DOHH2 (cell line): ENCODE data around the gene OSR1.

ENCODE experiments used
- H3F3A ChIP-seq: fragments of 200-600 bp; sonication (generic), shearing (Covaris generic); 2 replicates; pipeline ENCODE4 v1.6.0; 2016; ENCODE audit warnings: antibody characterized with exemption, mild to moderate bottlenecking; ENCODE audit not compliant: control insufficient read depth, insufficient read depth
- H3K27ac ChIP-seq: fragments of 200-600 bp; sonication (generic); 2 replicates; pipeline ENCODE4 v1.5.1; 2014; ENCODE audit warnings: low read depth, mild to moderate bottlenecking, low read length, moderate library complexity
- H3K27me3 ChIP-seq: fragments of 200-600 bp; sonication (generic); 2 replicates; pipeline ENCODE4 v1.6.1; 2014; ENCODE audit warnings: mild to moderate bottlenecking, low read length, mixed read lengths; ENCODE audit not compliant: control insufficient read depth
- H3K36me3 ChIP-seq: fragments of 200-600 bp; sonication (generic); 2 replicates; pipeline ENCODE4 v1.6.1; 2014; ENCODE audit warnings: mild to moderate bottlenecking, low read length, moderate library complexity, mixed read lengths; ENCODE audit not compliant: control insufficient read depth
- H3K4me1 ChIP-seq: fragments of 200-600 bp; sonication (generic); 2 replicates; pipeline ENCODE4 v1.6.1; 2014; ENCODE audit warnings: mild to moderate bottlenecking, low read length, mixed read lengths; ENCODE audit not compliant: control insufficient read depth
- H3K4me2 ChIP-seq: fragments of 200-600 bp; sonication (generic); 2 replicates; pipeline ENCODE4 v1.6.0; 2014; ENCODE audit warnings: mild to moderate bottlenecking, low read length, moderate library complexity
- H3K4me3 ChIP-seq: fragments of 200-600 bp; sonication (generic); 2 replicates; pipeline ENCODE4 v1.5.1; 2014; ENCODE audit warnings: mild to moderate bottlenecking, low read length, mixed read lengths
- H3K79me2 ChIP-seq: fragments of 200-600 bp; sonication (generic); 2 replicates; pipeline ENCODE4 v1.6.1; 2014; ENCODE audit warnings: mild to moderate bottlenecking, low read length, mixed read lengths; ENCODE audit not compliant: control insufficient read depth
- H3K9me2 ChIP-seq: fragments of 200-600 bp; sonication (generic); replicated peaks from 2 replicates; pipeline ENCODE4 v1.6.1; 2014; ENCODE audit warnings: mild to moderate bottlenecking, low read length, mixed read lengths; ENCODE audit not compliant: control insufficient read depth
- H3K9me3 ChIP-seq: fragments of 200-600 bp; sonication (generic); 2 replicates; pipeline ENCODE4 v1.6.1; 2014; ENCODE audit warnings: antibody characterized with exemption, low read length, mixed read lengths; ENCODE audit not compliant: control insufficient read depth, insufficient read depth
- H4K20me1 ChIP-seq: fragments of 200-600 bp; sonication (generic); 2 replicates; pipeline ENCODE4 v1.6.0; 2014; ENCODE audit warnings: low read depth, mild to moderate bottlenecking, antibody characterized with exemption, low read length, moderate library complexity; ENCODE audit not compliant: control insufficient read depth, insufficient read depth
- CTCF ChIP-seq: fragments of 200-600 bp; sonication (generic); IDR thresholded peaks from one replicate; pipeline ENCODE4 v1.5.1; 2014; ENCODE audit warnings: antibody characterized with exemption, mild to moderate bottlenecking, low read depth, low read length; ENCODE audit not compliant: poor library complexity, severe bottlenecking
- EZH2phosphoT487 ChIP-seq: fragments of 200-600 bp; sonication (generic); IDR thresholded peaks from 2 replicates; pipeline ENCODE4 v1.6.1; 2017; ENCODE audit warnings: borderline replicate concordance, mild to moderate bottlenecking, antibody characterized with exemption, low read length, moderate library complexity, mixed read lengths

Gene OSR1

GRCh38 chr2:19359021-19359357 is 566 bp upstream of the OSR1 start:
- H3F3A ChIP-seq: no peaks in the 10 kb centered on the region
- H3K27ac ChIP-seq: no peak overlapping the region
- H3K27me3 ChIP-seq: peaks cover 55% of the 10 kb centered on the region
- no peaks in the 10 kb centered on the region for H4K20me1 ChIP-seq
- no peaks in the 10 kb centered on the region for H3K9me2 ChIP-seq
- H3K4me1 ChIP-seq: peaks cover 13% of the 10 kb centered on the region
- no peak overlapping the region for H3K4me3 ChIP-seq
- no peaks in the 10 kb centered on the region for H3K36me3 ChIP-seq
- H3K4me2 ChIP-seq: no peak overlapping the region
- no peaks in the 10 kb centered on the region for H3K79me2 ChIP-seq
- H3K9me3 ChIP-seq: no peaks in the 10 kb centered on the region
- TF ChIP-seq EZH2phosphoT487 (no peak), CTCF (no peak)

- H3F3A ChIP-seq: no peaks in the 10 kb centered on the region
- H3K27ac ChIP-seq: no peak overlapping the region
- H3K27me3 ChIP-seq: peaks cover 44% of the 10 kb centered on the region
- no peak overlapping the region for H3K4me3 ChIP-seq
- H3K4me1 ChIP-seq: peaks cover 7% of the 10 kb centered on the region
- no peaks in the 10 kb centered on the region for H3K9me3 ChIP-seq
- TF ChIP-seq CTCF: no peak
- no peak for TF ChIP-seq EZH2phosphoT487
- no peaks in the 10 kb centered on the region for H4K20me1 ChIP-seq
- H3K79me2 ChIP-seq: no peaks in the 10 kb centered on the region
- no peaks in the 10 kb centered on the region for H3K36me3 ChIP-seq
- H3K4me2 ChIP-seq: no peak overlapping the region
- no peaks in the 10 kb centered on the region for H3K9me2 ChIP-seq
Measured at GRCh38 chr2:19357402-19358241, 801 bp downstream of the OSR1 start.

GRCh38 chr2:19356545-19357401 is 1.6 kb downstream of the OSR1 start:
- Histone ChIP-seq H3K27me3 (peaks cover 40% of the 10 kb centered on the region), H3K4me3 (no peak overlapping the region), H3K36me3 (no peaks in the 10 kb centered on the region), H3K9me3 (no peaks in the 10 kb centered on the region), H4K20me1 (no peaks in the 10 kb centered on the region), H3F3A (no peaks in the 10 kb centered on the region), H3K4me2 (no peak overlapping the region), H3K4me1 (no peaks in the 10 kb centered on the region), H3K79me2 (no peaks in the 10 kb centered on the region), H3K9me2 (no peaks in the 10 kb centered on the region), H3K27ac (no peak overlapping the region)
- no peak for TF ChIP-seq CTCF
- TF ChIP-seq EZH2phosphoT487: no peak
